SJSA1 (cell line): Measurements from ENCODE around the gene TBL1X. TPM values are rescaled to one million over a fixed set of nuclear protein-coding genes. Genes with fewer than 3 reads are reported as not detected.
"Not testable (repeated sequence)": the region's sequence is repeated elsewhere in the genome, so short reads cannot be mapped to it uniquely, and the experiment has no call there.

Experiments
- DNase-seq, 2 experiments: peaks; one replicate each; pipeline ENCODE4 v3.0.0-alpha.2; 2015 to 2020; ENCODE audit warnings: low spot score in 2 of 2, low read depth in 1 of 2
- H3K27ac ChIP-seq: fragments of 250-450 bp; sonication (Bioruptor Pico); 2 replicates; pipeline ENCODE4 v1.5.1; 2020; ENCODE audit warnings: mild to moderate bottlenecking, moderate library complexity
- H3K27me3 ChIP-seq: fragments of 250-450 bp; sonication (Bioruptor Pico); replicated peaks from 2 replicates; pipeline ENCODE4 v1.5.1; 2020; ENCODE audit warnings: mild to moderate bottlenecking, moderate library complexity
- H3K36me3 ChIP-seq: fragments of 250-450 bp; sonication (Bioruptor Pico); 2 replicates; pipeline ENCODE4 v1.5.1; 2020; ENCODE audit warnings: mild to moderate bottlenecking
- H3K4me1 ChIP-seq: fragments of 250-450 bp; sonication (Bioruptor Pico); replicated peaks from 2 replicates; pipeline ENCODE4 v1.6.1; 2021; ENCODE audit warnings: mild to moderate bottlenecking
- H3K4me3 ChIP-seq: fragments of 250-450 bp; sonication (Bioruptor Pico); 2 replicates; pipeline ENCODE4 v1.5.1; 2020; ENCODE audit warnings: mild to moderate bottlenecking
- H3K9me3 ChIP-seq: fragments of 250-450 bp; sonication (Bioruptor Pico); replicated peaks from 2 replicates; pipeline ENCODE4 v1.5.1; 2020; ENCODE audit warnings: mild to moderate bottlenecking
- total RNA-seq: library from RNA; depleted of rRNA; stranded (reverse); fragments of >200 nt; shearing (Covaris generic); gene quantifications from 2 replicates; pipeline ENCODE4 v1.2.3, GENCODE V29; 2014

TBL1X gene
- total RNA-seq, 1 experiment from 2014 or later = 21.4 TPM

DNA sequence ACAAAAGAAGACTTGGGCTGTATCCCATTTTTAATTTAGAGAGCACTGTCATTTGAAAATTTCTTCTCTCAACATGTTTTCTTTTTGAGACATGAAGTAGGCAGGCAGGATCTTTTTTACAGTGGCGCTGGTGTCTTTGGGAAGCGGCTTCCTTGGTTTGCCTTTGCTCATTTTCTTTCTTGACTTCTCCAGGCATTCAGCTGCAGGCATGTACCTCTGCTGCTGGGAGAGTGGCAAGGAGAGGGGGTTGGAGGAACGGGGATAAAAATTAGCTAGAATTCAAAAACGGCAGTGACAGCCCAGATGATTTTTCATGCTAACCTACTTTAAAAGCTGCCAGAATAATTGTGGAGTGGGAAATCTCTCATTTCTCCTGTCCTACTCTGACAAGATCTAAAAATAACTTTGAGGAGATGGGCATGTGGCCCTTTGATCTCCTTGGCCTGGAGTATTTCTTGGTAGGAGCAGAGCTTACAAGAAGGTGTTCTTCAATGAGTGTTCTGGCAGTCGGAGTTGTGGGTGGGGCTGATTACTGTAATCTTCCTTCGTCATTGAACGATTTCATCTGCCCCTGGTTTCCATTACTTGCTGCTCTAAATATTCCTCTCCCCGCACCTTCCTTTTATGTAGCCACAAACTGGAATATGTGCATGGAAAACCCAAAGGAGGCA, 54.8 kb downstream of the TBL1X start:
- H3K9me3 ChIP-seq = no peaks in the 10 kb centered on the region
- H3K36me3 ChIP-seq = no peaks in the 10 kb centered on the region
- no peaks in the 10 kb centered on the region for H3K27me3 ChIP-seq
- H3K4me3 ChIP-seq = no peak overlapping the region
- no peaks in the 10 kb centered on the region for H3K4me1 ChIP-seq
- H3K27ac ChIP-seq = no peak overlapping the region
- DNase-seq = no peak

DNA sequence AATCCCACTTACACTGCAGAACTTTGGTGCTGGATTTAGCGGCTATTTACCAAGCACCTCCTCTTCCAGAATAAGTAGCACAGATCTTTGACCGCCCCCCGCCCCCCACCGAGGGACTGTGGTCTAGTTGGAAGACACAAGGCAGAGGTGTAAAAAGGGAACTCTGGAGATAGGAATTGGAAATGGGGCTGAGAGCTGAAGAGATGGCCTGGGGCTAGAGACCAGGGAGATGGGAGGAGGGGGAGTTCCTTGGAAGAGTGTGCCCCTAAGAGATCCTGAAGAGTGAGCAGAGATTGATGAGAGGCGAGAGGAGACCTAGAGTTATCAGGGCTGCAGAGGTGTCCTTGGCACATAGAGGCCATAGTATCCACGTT, 55.3 kb downstream of the TBL1X start:
- Histone ChIP-seq H3K27ac (no peak overlapping the region), H3K4me1 (no peaks in the 10 kb centered on the region), H3K9me3 (no peaks in the 10 kb centered on the region), H3K36me3 (no peaks in the 10 kb centered on the region), H3K27me3 (no peaks in the 10 kb centered on the region), H3K4me3 (no peak overlapping the region)
- DNase-seq = no peak

DNA sequence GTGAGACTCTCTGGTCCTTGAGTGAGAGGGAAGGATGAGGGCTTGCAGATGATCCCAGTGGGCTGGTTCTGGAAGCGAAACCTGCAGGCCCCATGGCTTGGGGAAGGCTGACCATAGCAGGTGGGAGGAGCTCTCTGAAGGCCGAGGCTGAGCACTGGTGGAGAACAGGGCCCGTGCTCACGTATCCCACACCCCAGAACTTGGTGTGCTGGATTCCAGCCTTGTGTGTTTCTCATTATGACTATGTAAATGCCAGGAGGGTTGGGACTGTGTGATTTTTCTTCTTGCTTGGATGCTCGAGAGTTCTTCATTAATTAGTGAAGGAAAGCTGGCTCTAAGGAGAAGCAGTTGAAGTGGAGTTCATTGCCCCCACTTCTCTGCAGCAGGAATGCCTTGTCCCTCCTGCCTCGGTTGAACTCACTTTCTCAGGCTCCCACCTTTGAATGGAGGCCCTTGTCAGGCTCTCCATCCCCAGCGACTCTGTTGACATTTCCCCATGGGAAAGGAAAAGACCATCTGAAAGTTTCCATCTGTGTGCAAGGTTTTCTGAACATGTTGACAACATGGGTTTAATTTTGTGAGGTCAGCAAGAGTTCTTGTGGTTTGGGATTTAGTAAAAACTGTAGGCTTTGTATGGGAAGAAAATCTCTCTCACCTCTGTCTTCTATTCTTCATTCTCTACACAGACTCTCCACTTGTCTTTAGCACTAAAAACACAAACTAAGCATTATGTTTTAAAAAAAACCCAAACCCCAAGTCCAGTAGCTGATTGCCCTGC, 57.7 kb downstream of the TBL1X start:
- Histone ChIP-seq H3K9me3 (no peaks in the 10 kb centered on the region), H3K36me3 (no peaks in the 10 kb centered on the region), H3K4me1 (peaks cover 11% of the 10 kb centered on the region), H3K27ac (no peak overlapping the region), H3K27me3 (no peaks in the 10 kb centered on the region), H3K4me3 (no peak overlapping the region)
- no peak for DNase-seq

- DNase-seq = peak in 1 of 2 experiments; percentile 8
- H3K27ac ChIP-seq = no peak overlapping the region
- peaks cover 20% of the 10 kb centered on the region for H3K4me1 ChIP-seq
- no peaks in the 10 kb centered on the region for H3K9me3 ChIP-seq
- no peaks in the 10 kb centered on the region for H3K27me3 ChIP-seq
- no peaks in the 10 kb centered on the region for H3K36me3 ChIP-seq
- H3K4me3 ChIP-seq = no peak overlapping the region
Observed at GRCh38 chrX:9525511-9526248, 60.8 kb downstream of the TBL1X start.

GRCh38 chrX:9526965-9527364, 62.1 kb downstream of the TBL1X start:
- no peak for DNase-seq
- H3K36me3 ChIP-seq = no peaks in the 10 kb centered on the region
- H3K4me3 ChIP-seq = no peak overlapping the region
- no peak overlapping the region for H3K27ac ChIP-seq
- peaks cover 29% of the 10 kb centered on the region for H3K4me1 ChIP-seq
- H3K9me3 ChIP-seq = no peaks in the 10 kb centered on the region
- H3K27me3 ChIP-seq = no peaks in the 10 kb centered on the region

DNA sequence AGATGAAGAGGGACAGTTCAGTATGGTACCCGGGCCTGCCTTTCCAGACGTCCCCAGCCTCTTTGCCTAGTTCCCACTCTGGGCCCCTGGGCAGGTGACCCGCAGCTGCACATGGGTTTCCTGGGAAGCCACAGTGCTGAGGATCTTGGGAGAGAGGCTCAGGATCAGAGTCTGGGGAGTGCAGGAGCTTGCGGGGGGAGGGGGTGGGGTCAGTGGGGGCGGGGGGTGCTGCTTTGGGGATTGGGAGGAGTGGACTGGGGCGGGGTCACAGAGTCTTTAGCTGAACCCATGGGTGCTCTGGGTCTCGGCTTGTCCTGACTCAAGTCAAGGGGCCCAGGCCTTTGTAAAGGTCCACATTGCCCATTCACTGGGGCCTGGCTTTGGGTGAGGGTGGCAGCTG, 63.6 kb downstream of the TBL1X start:
- no peak for DNase-seq
- Histone ChIP-seq H3K9me3 (no peaks in the 10 kb centered on the region), H3K27ac (no peak overlapping the region), H3K4me1 (peaks cover 30% of the 10 kb centered on the region), H3K36me3 (no peaks in the 10 kb centered on the region), H3K27me3 (no peaks in the 10 kb centered on the region), H3K4me3 (no peak overlapping the region)

DNA sequence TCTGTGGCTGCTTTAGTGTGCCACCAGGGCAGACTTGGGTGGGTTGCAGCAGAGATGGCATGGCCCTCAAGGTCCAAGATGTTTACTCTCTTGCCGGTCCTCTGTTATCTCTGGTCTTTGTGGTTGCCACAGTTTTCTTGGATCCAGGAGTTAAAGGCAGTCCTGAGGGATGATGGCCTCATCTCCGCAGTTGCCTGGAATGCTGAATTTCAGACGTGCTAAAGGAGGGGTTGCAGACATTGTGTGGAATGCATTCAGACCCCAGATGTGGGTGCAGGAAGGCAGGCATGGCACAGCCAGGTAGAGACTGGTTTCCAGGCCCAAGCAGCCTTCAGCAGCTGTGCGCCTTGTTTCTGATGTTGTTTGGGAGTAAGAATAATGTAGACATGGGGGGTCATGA, 64.4 kb downstream of the TBL1X start:
- Histone ChIP-seq H3K36me3 (no peaks in the 10 kb centered on the region), H3K27ac (no peak overlapping the region), H3K4me1 (peaks cover 30% of the 10 kb centered on the region), H3K27me3 (no peaks in the 10 kb centered on the region), H3K4me3 (no peak overlapping the region), H3K9me3 (no peaks in the 10 kb centered on the region)
- DNase-seq = no peak

GRCh38 chrX:9530848-9531274, 66.0 kb downstream of the TBL1X start:
- Histone ChIP-seq H3K4me1 (peaks cover 46% of the 10 kb centered on the region), H3K9me3 (no peaks in the 10 kb centered on the region), H3K27me3 (no peaks in the 10 kb centered on the region), H3K36me3 (no peaks in the 10 kb centered on the region), H3K27ac (peak overlapping the region; percentile 53), H3K4me3 (no peak overlapping the region)
- peak; percentile 79 to 88 for DNase-seq

- no peak for DNase-seq
- no peaks in the 10 kb centered on the region for H3K27me3 ChIP-seq
Observed at GRCh38 chrX:9532349-9532748, 67.5 kb downstream of the TBL1X start.

GRCh38 chrX:9533611-9534010, 68.8 kb downstream of the TBL1X start:
- no peak overlapping the region for H3K4me3 ChIP-seq
- peaks cover 46% of the 10 kb centered on the region for H3K4me1 ChIP-seq
- 0 out of 2 replicates have a peak, but pooled peaks cover 6% of the 10 kb centered on the region for H3K36me3 ChIP-seq
- H3K27me3 ChIP-seq = no peaks in the 10 kb centered on the region
- H3K27ac ChIP-seq = no peak overlapping the region
- no peak for DNase-seq
- H3K9me3 ChIP-seq = no peaks in the 10 kb centered on the region

More at GRCh38 chrX:9532349-9532748, 67.5 kb downstream of the TBL1X start:
- H3K27ac ChIP-seq = no peak overlapping the region
- no peaks in the 10 kb centered on the region for H3K9me3 ChIP-seq
- H3K36me3 ChIP-seq = 0 out of 2 replicates have a peak, but pooled peaks cover 4% of the 10 kb centered on the region
- no peak overlapping the region for H3K4me3 ChIP-seq
- peaks cover 46% of the 10 kb centered on the region for H3K4me1 ChIP-seq

- peak overlapping the region; percentile 85 for H3K27ac ChIP-seq
Observed at GRCh38 chrX:9534686-9535085, 69.8 kb downstream of the TBL1X start.

DNA sequence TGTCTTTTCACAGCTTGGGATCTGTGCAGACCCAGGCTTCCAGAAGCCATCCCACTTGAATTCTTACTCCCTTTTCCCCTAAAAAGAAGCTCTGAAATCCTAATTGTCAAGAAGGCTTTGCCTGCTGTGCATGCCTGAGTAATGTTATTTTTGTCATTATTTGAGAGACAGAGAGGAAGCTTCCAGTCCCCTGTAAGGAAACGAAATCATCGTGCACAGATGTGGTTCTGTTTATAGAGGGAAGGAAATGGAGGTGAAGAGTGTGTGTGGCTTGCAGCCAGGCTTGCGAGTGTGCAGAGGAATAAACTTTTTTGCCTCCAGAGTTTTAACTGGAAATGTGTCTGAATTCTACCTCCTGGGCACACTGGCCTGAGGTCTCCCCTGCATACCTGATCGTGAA, 70.2 kb downstream of the TBL1X start:
- Histone ChIP-seq H3K27me3 (no peaks in the 10 kb centered on the region), H3K36me3 (0 out of 2 replicates have a peak, but pooled peaks cover 6% of the 10 kb centered on the region), H3K9me3 (no peaks in the 10 kb centered on the region), H3K4me1 (peaks cover 43% of the 10 kb centered on the region), H3K27ac (peak overlapping the region; percentile 85), H3K4me3 (peak overlapping the region; percentile 8; the same call in 1 of the 2 replicates)
- peak in 1 of 2 experiments; percentile 13 for DNase-seq

More at GRCh38 chrX:9534686-9535085, 69.8 kb downstream of the TBL1X start:
- Histone ChIP-seq H3K4me1 (peaks cover 46% of the 10 kb centered on the region), H3K36me3 (0 out of 2 replicates have a peak, but pooled peaks cover 6% of the 10 kb centered on the region), H3K27me3 (no peaks in the 10 kb centered on the region), H3K9me3 (no peaks in the 10 kb centered on the region), H3K4me3 (peak overlapping the region; percentile 8; the same call in 1 of the 2 replicates)
- DNase-seq = peak in 1 of 2 experiments; percentile 20

DNA sequence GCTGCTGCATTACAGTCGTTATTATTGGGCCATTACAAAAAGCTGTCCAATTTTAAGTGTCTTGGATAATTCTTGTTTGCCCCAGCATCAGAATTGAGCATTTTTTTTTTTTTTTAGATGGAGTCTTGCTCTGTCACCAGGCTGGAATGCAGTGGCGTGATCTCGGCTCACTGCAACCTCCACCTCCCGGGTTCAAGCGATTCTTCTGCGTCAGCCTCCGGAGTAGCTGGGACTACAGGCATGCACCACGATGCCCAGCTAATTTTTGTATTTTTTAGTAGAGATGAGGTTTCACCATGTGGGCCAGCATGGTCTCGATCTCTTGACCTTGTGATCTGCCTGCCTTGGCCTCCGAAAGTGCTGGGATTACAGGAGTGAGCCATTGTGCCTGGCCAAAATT, 71.3 kb downstream of the TBL1X start:
- Histone ChIP-seq H3K27ac (peak overlapping the region; percentile 85), H3K4me1 (peaks cover 36% of the 10 kb centered on the region)
- peak; percentile 39 to 53 for DNase-seq
- not testable (repeated sequence) for H3K4me3 ChIP-seq, H3K36me3 ChIP-seq, H3K27me3 ChIP-seq, H3K9me3 ChIP-seq
